Left ventricle myocardium inferior (tissue), 1 donor: ENCODE data around the gene CILP. TPM values are rescaled to one million over a fixed set of nuclear protein-coding genes. Genes with fewer than 3 reads are reported as not detected.

ENCODE experiments used
- DNase-seq: peaks from one replicate; pipeline ENCODE4 v3.0.0-alpha.2; 2020
- H3K27ac ChIP-seq: fragments of 200-600 bp; replicated peaks from 2 replicates; pipeline ENCODE4 v1.8.0; 2021
- H3K27me3 ChIP-seq: fragments of 200-600 bp; 2 replicates; pipeline ENCODE4 v1.8.0; 2021; ENCODE audit warnings: low read depth
- H3K36me3 ChIP-seq: fragments of 200-600 bp; 2 replicates; pipeline ENCODE4 v1.8.0; 2021
- H3K4me1 ChIP-seq: fragments of 200-600 bp; 2 replicates; pipeline ENCODE4 v1.8.0; 2021
- H3K4me3 ChIP-seq: fragments of 200-600 bp; 2 replicates; pipeline ENCODE4 v1.8.0; 2021; ENCODE audit warnings: mild to moderate bottlenecking, moderate library complexity
- H3K9me3 ChIP-seq: fragments of 200-600 bp; replicated peaks from 2 replicates; pipeline ENCODE4 v1.8.0; 2021
- intact Hi-C: fragments of 100-400 bp; cut with micrococcal nuclease; formaldehyde crosslinking; loops from one replicate; pipeline ENCODE4 v1.11.0; 2022
- total RNA-seq: library from RNA; stranded (reverse); fragmentation: NEBNext Ultra II Directional; extraction: Animal tissue kit (Norgen Biotek cat#: 25700); gene quantifications from one replicate; pipeline ENCODE4 v1.2.1, GENCODE V29; 2021
- TF ChIP-seq, protein P1 (sequence below): fragments of 200-600 bp; IDR thresholded peaks from 2 replicates; pipeline ENCODE4 v1.8.0; 2021; ENCODE audit warnings: antibody characterized with exemption, mild to moderate bottlenecking, borderline replicate concordance
- donor health status: DM: no; HTN: yes; CAD: no; lungs with severe emphysema.

CILP gene
- total RNA-seq, 1 donor from 2014 or later: 7.3 TPM

DNA sequence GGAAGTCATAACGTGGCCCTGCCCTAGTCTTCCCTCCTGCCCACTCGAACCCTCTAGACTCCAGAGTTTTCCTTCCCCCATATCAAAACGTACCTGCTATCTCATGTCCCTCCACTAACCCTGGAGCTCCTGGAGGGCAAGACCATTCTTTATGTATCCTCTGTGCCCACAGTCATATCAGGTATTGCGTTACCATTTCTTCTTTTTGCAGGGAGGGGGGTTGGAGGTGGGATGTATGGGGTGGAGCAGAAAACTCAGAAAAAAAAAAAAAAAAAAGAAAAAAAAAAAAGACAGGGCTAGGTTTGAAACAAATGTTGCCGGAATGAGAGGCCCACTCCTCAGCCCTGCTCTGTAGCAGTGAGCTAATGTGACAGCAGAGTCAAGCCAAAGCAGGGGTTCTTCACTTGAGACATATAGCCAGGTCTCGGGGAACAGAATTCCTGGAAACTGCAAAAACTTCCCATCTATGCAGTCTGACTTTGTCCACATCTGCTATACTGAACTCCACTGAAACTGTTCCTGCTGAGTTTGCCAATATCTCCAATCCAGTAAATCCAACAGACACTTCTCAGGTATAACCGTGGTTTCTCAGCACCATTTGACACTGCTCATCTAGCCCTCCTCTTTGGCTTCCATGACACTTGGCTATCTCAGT lies 44.3 kb upstream of the CILP start:
- no peak overlapping the region for H3K27ac ChIP-seq
- TF ChIP-seq, protein P1, sequence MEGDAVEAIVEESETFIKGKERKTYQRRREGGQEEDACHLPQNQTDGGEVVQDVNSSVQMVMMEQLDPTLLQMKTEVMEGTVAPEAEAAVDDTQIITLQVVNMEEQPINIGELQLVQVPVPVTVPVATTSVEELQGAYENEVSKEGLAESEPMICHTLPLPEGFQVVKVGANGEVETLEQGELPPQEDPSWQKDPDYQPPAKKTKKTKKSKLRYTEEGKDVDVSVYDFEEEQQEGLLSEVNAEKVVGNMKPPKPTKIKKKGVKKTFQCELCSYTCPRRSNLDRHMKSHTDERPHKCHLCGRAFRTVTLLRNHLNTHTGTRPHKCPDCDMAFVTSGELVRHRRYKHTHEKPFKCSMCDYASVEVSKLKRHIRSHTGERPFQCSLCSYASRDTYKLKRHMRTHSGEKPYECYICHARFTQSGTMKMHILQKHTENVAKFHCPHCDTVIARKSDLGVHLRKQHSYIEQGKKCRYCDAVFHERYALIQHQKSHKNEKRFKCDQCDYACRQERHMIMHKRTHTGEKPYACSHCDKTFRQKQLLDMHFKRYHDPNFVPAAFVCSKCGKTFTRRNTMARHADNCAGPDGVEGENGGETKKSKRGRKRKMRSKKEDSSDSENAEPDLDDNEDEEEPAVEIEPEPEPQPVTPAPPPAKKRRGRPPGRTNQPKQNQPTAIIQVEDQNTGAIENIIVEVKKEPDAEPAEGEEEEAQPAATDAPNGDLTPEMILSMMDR: no peak
- H3K27me3 ChIP-seq: no peaks in the 10 kb centered on the region
- peaks cover 8% of the 10 kb centered on the region for H3K4me1 ChIP-seq
- intact Hi-C loops: no loop called here
- DNase-seq: no peak
- H3K4me3 ChIP-seq: no peak overlapping the region
- no peaks in the 10 kb centered on the region for H3K9me3 ChIP-seq
- peaks cover 39% of the 10 kb centered on the region for H3K36me3 ChIP-seq

DNA sequence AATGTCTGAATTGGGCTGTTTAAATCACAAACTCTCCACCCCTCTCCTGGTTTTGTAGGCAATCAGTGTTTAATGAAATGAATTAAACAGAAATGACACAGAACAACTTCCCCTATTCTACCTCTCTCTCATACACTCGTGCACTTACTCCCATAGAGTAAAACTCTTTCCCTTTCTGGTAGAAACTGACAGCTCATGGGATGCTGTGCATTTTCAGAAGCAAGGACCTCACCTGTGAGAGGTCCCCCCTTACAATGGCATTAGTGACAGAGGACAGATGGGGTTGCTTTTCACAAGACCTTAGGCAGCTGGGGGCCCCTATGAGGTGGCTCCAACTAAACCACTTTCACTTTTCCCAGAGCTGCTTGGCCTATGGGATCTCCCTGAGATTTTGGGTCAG lies 43.5 kb upstream of the CILP start:
- no peaks in the 10 kb centered on the region for H3K9me3 ChIP-seq
- TF ChIP-seq, protein P1: no peak
- H3K36me3 ChIP-seq: peaks cover 30% of the 10 kb centered on the region
- H3K4me3 ChIP-seq: no peak overlapping the region
- H3K4me1 ChIP-seq: peaks cover 8% of the 10 kb centered on the region
- intact Hi-C loops: no loop called here
- no peak for DNase-seq
- H3K27me3 ChIP-seq: no peaks in the 10 kb centered on the region
- no peak overlapping the region for H3K27ac ChIP-seq

DNA sequence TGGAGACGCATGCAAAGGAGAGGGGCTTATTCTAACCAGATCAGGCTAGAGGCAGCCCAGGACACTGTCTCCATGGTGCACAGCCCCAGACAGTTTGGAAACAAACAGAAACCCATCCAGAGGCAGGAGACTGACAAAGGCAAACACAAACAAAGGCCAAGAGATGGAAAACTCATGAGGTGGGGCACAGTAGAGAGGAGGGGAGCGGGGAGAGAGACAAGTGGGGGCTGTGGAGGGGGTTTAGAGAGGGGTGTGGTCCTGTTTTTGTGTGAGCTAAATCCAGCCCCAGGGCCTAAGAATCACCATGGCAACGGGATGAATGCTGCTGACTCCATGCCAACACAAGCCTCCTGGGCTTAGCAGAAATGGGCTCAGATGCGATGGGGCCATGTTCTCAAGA lies 43.1 kb upstream of the CILP start:
- no peak for DNase-seq
- Histone ChIP-seq H3K27ac (no peak overlapping the region), H3K4me3 (no peak overlapping the region), H3K36me3 (peaks cover 26% of the 10 kb centered on the region), H3K27me3 (no peaks in the 10 kb centered on the region), H3K9me3 (no peaks in the 10 kb centered on the region), H3K4me1 (peaks cover 10% of the 10 kb centered on the region)
- intact Hi-C loops: no loop called here
- TF ChIP-seq, protein P1: no peak

DNA sequence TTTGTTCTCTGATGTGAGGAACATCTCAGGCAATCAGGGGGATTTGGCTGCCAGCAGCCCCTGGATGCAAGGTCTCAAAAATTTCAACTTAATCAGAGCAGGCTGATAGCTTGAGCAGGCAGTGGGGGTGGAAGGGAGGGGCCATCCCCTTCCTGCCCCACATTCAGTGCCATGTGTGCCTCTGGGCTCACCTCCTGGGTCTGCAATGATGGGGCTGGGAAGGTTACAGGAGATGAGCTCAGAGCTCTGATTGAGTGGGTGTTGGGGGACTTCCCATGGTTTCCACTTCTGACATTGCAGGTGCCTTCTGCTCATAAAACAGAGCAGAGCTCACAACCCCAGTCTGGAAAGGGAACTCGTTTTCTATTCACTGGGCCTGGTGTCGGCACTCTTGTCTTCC lies 38.4 kb upstream of the CILP start:
- H3K27me3 ChIP-seq: no peaks in the 10 kb centered on the region
- intact Hi-C loops: no loop called here
- no peaks in the 10 kb centered on the region for H3K36me3 ChIP-seq
- no peak overlapping the region for H3K4me3 ChIP-seq
- no peak for DNase-seq
- no peaks in the 10 kb centered on the region for H3K9me3 ChIP-seq
- H3K27ac ChIP-seq: no peak overlapping the region
- peaks cover 26% of the 10 kb centered on the region for H3K4me1 ChIP-seq
- TF ChIP-seq, protein P1: no peak

DNA sequence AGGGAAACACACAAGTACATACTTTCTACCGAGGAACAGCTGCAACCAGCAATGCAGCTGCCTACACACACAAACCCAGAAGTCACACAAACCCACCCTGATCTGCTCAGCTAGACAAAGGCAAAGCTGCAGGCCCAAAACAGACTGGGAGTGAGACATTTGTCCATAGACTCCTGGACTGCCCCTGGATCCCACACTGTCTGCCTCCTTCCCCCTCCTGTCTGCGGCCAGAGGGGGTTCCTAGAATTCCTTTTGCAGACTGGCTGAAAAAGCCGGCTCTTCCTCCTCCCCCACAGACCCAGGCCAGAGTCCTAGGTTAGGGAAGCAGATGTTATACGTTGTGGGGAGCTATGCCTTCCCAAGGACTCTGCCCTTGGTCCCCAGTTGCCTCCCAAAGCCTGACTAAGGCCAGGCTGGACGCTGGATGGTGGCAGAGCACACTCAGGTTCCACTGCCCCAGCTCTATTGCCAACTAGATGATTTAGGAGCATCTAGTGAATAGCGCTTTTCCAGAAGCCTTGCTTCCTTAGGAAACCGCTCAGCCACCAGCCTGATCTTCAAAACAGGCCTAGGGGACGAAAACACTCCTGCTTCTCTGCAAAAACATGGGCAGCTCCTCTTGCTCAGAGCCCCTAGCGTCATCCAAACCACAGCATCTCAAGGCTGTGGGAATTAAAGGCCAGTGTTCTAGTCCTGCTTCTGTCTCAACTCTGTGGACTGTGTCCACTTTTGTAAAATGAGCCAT lies 37.4 kb upstream of the CILP start:
- TF ChIP-seq, protein P1: no peak
- H3K27ac ChIP-seq: peak overlapping the region; percentile 15
- DNase-seq: no peak
- peaks cover 28% of the 10 kb centered on the region for H3K4me1 ChIP-seq
- no peaks in the 10 kb centered on the region for H3K27me3 ChIP-seq
- intact Hi-C loops: no loop called here
- no peaks in the 10 kb centered on the region for H3K36me3 ChIP-seq
- no peak overlapping the region for H3K4me3 ChIP-seq
- H3K9me3 ChIP-seq: no peaks in the 10 kb centered on the region
